Osteocyte (in vitro differentiated cells): ENCODE data around the gene STX19. TPM values are rescaled to one million over a fixed set of nuclear protein-coding genes. Genes with fewer than 3 reads are reported as not detected.

ENCODE experiments used
- DNase-seq: peaks from one replicate; pipeline ENCODE4 v3.0.0; 2021; ENCODE audit warnings: mixed read lengths; ENCODE audit not compliant: unreplicated experiment; ENCODE audit errors: extremely low spot score
- H3K27ac Mint-ChIP-seq: one replicate; pipeline ENCODE4 v1.8.0; 2021; ENCODE audit warnings: mild to moderate bottlenecking, mixed read lengths; ENCODE audit not compliant: unreplicated experiment
- H3K27me3 Mint-ChIP-seq: one replicate; pipeline ENCODE4 v1.8.0; 2021; ENCODE audit warnings: mixed read lengths; ENCODE audit not compliant: unreplicated experiment
- H3K36me3 Mint-ChIP-seq: one replicate; pipeline ENCODE4 v1.8.0; 2021; ENCODE audit warnings: mixed read lengths; ENCODE audit not compliant: unreplicated experiment
- H3K4me1 Mint-ChIP-seq: one replicate; pipeline ENCODE4 v1.8.0; 2021; ENCODE audit warnings: mixed read lengths; ENCODE audit not compliant: unreplicated experiment
- H3K4me3 Mint-ChIP-seq: one replicate; pipeline ENCODE4 v1.8.0; 2021; ENCODE audit warnings: mild to moderate bottlenecking, moderate library complexity, mixed read lengths; ENCODE audit not compliant: unreplicated experiment
- H3K9me3 Mint-ChIP-seq: one replicate; pipeline ENCODE4 v1.8.0; 2021; ENCODE audit warnings: mixed read lengths; ENCODE audit not compliant: unreplicated experiment
- total RNA-seq: library from RNA; stranded (reverse); gene quantifications from 2 replicates; pipeline ENCODE4 v1.2.1, GENCODE V29; 2021
- TF ChIP-seq, protein P1 (sequence below): fragments of 200-600 bp; sonication (generic); IDR thresholded peaks from 2 replicates; pipeline ENCODE4 v1.5.0; 2021; ENCODE audit warnings: antibody characterized with exemption, mild to moderate bottlenecking, moderate library complexity

STX19 gene
- total RNA-seq, 1 donor from 2014 or later: not detected

DNA sequence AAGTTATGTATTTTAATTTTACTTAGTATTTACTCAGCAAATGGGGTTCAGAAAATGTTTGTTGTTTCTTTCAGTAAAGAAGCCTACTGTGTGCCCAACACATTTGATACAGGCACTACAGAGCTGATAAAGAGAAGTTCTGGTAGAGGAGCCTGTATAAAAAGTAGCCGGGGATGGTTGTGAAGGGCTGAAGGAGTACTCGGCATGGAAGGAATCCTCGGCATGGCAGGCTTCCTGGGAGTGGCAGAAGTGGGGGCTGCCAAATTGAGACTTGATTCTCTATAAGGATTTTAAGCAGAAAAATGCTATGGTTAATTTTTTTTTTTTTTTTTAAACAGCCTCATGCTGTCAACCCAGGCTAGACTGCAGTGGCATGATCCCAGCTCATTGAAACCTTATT is 39.2 kb downstream of the STX19 start:
- Mint-ChIP-seq H3K36me3 (no peaks in the 10 kb centered on the region), H3K27ac (no peak overlapping the region), H3K27me3 (no peaks in the 10 kb centered on the region), H3K4me1 (peaks cover 17% of the 10 kb centered on the region), H3K4me3 (no peak overlapping the region), H3K9me3 (no peaks in the 10 kb centered on the region)
- no peak for DNase-seq
- TF ChIP-seq, protein P1, sequence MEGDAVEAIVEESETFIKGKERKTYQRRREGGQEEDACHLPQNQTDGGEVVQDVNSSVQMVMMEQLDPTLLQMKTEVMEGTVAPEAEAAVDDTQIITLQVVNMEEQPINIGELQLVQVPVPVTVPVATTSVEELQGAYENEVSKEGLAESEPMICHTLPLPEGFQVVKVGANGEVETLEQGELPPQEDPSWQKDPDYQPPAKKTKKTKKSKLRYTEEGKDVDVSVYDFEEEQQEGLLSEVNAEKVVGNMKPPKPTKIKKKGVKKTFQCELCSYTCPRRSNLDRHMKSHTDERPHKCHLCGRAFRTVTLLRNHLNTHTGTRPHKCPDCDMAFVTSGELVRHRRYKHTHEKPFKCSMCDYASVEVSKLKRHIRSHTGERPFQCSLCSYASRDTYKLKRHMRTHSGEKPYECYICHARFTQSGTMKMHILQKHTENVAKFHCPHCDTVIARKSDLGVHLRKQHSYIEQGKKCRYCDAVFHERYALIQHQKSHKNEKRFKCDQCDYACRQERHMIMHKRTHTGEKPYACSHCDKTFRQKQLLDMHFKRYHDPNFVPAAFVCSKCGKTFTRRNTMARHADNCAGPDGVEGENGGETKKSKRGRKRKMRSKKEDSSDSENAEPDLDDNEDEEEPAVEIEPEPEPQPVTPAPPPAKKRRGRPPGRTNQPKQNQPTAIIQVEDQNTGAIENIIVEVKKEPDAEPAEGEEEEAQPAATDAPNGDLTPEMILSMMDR: no peak

DNA sequence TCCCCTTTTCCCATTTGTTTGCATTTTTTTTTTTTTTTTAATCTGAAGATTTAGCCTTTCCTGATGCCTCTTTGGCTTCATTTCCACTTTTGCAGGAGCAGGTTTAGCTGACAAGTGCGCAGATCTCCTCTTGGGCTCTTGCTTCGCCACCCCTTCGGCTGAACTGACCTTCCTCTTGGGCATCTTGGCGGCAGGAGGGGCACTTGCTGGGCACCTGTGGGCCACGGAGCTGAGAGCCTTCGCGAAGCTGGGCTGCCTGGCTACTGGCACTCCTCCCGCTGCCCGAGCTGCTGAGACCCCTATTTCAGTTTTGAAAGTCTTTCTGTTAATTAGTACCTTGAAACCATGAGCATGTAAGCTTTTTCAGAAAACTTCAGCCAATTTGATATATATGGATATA is 39.6 kb downstream of the STX19 start:
- TF ChIP-seq, protein P1: no peak
- H3K4me1 Mint-ChIP-seq: peaks cover 17% of the 10 kb centered on the region
- no peaks in the 10 kb centered on the region for H3K36me3 Mint-ChIP-seq
- H3K4me3 Mint-ChIP-seq: peak overlapping the region; percentile 3
- no peaks in the 10 kb centered on the region for H3K27me3 Mint-ChIP-seq
- no peak overlapping the region for H3K27ac Mint-ChIP-seq
- no peaks in the 10 kb centered on the region for H3K9me3 Mint-ChIP-seq
- DNase-seq: no peak

DNA sequence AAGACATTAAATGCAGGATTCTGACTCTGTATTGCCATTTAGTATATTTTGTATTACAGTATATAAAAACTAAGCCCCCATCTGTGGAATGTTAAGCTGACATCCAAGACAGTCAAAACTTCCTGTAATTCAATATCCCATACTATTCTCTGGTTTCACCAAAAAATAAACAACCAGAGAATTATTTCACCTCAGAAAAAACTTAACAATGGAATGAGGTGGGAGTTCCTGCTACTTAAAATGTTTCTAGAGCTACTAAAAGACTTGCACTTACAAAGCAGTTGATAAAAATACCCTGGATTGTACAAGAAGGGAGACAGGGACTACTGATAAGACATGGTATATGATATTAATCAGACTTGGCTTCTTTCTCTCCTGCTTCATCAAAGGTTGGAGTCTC is 40.1 kb downstream of the STX19 start:
- Mint-ChIP-seq H3K27me3 (no peaks in the 10 kb centered on the region), H3K4me3 (no peak overlapping the region), H3K4me1 (peaks cover 17% of the 10 kb centered on the region), H3K9me3 (no peaks in the 10 kb centered on the region), H3K36me3 (no peaks in the 10 kb centered on the region), H3K27ac (peak overlapping the region; percentile 25)
- TF ChIP-seq, protein P1: no peak
- DNase-seq: no peak

DNA sequence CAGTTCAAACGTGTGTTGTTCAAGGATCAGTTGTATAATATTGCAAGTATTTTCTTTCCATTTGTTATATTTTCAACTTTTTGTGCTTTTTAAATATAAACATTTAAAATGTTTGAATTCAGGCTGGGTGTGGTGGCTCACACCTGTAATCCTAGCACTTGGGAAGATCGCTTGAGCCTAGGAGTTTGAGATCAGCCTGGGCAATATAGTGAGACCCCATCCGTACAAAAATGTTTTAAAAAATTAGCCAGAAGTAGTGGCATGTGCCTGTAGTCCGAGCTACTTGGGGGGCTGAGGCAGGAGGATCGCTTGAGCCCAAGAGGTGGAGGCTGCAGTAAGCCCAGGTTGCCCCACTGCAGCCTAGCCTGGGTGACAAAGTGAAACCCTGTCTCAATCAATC is 43.8 kb downstream of the STX19 start:
- no peaks in the 10 kb centered on the region for H3K36me3 Mint-ChIP-seq
- H3K27me3 Mint-ChIP-seq: no peaks in the 10 kb centered on the region
- TF ChIP-seq, protein P1: no peak
- H3K27ac Mint-ChIP-seq: no peak overlapping the region
- no peaks in the 10 kb centered on the region for H3K9me3 Mint-ChIP-seq
- no peak for DNase-seq
- no peak overlapping the region for H3K4me3 Mint-ChIP-seq
- peaks cover 35% of the 10 kb centered on the region for H3K4me1 Mint-ChIP-seq

DNA sequence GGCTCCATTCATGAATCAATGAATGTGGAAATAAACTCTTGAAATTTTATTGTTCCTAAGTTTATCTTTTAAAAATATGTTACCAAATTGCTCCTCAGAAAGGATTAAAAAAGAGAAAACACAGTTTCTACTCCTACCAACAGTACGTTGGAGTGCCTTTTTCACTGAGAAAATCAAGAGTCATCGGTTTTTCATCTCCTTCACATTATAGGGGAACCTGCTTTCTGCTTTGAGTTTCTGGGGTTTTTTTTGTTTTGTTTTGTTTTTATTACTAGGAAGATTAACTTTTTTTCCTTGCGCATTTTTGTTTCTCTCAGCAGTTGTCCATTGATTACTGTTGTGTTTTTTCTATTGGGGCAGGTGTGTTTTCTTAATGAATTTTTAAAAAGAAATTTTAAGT is 45.0 kb downstream of the STX19 start:
- Mint-ChIP-seq H3K4me1 (peaks cover 32% of the 10 kb centered on the region), H3K4me3 (no peak overlapping the region), H3K27me3 (no peaks in the 10 kb centered on the region), H3K36me3 (no peaks in the 10 kb centered on the region), H3K27ac (no peak overlapping the region), H3K9me3 (no peaks in the 10 kb centered on the region)
- TF ChIP-seq, protein P1: no peak
- DNase-seq: no peak
